Ascending aorta (tissue), 2 donors: Measurements from ENCODE around the gene HADHA. TPM values are rescaled to one million over a fixed set of nuclear protein-coding genes. Genes with fewer than 3 reads are reported as not detected.

ENCODE experiments used
- DNase-seq, 2 donors: peaks; one replicate each; pipeline ENCODE4 v3.0.0-alpha.2; 2019; ENCODE audit warnings: low spot score in 2 of 2
- H3K27ac ChIP-seq, 2 donors: fragments of 200-600 bp; sonication (generic); one replicate each; pipeline ENCODE4 v1.5.1; 2016 to 2017; ENCODE audit warnings: mild to moderate bottlenecking in 1 of 2
- H3K27me3 ChIP-seq: fragments of 200-600 bp; sonication (generic); one replicate; pipeline ENCODE4 v1.5.1; 2017
- H3K36me3 ChIP-seq, 2 donors: fragments of 200-600 bp; sonication (generic); one replicate each; pipeline ENCODE4 v1.5.1; 2016
- H3K4me1 ChIP-seq, 2 donors: fragments of 200-600 bp; sonication (generic); one replicate each; pipeline ENCODE4 v1.5.1; 2016 to 2017; ENCODE audit warnings: mild to moderate bottlenecking in 1 of 2
- H3K4me3 ChIP-seq, 2 donors: fragments of 200-600 bp; sonication (generic); one replicate each; pipeline ENCODE4 v1.5.1; 2016 to 2017; ENCODE audit warnings: mild to moderate bottlenecking in 1 of 2
- H3K9me3 ChIP-seq, 2 donors: fragments of 200-600 bp; sonication (generic); one replicate each; pipeline ENCODE4 v1.5.1; 2016
- intact Hi-C: fragments of 100-400 bp; cut with DNase I; formaldehyde crosslinking; loops from one replicate; pipeline ENCODE4 v1.15.1; 2023
- total RNA-seq: library from RNA; depleted of rRNA; stranded (reverse); fragments of >200 nt; gene quantifications from one replicate; pipeline ENCODE4 v1.1.0, GENCODE V29; 2016
- TF ChIP-seq, protein P1 (sequence below), 3 experiments: fragments of 200-600 bp in 2 of 3; fragments of 450-650 bp in 1 of 3; sonication (generic) in 2 of 3; IDR thresholded peaks; one replicate each; pipeline ENCODE4 v1.5.1; 2016 to 2019; ENCODE audit warnings: antibody characterized with exemption in 3 of 3, mild to moderate bottlenecking in 1 of 3, moderate library complexity in 1 of 3

HADHA gene
- total RNA-seq, 1 donor from 2014 or later, result 49.5 TPM

GRCh38 chr2:26217720-26218119 lies 26.7 kb downstream of the HADHA start:
- Histone ChIP-seq H3K27me3 (no peaks in the 10 kb centered on the region), H3K36me3 (peaks cover 52 to 60% of the 10 kb centered on the region in 2 donors), H3K4me3 (no peak overlapping the region), H3K4me1 (no peaks in the 10 kb centered on the region), H3K27ac (no peak overlapping the region), H3K9me3 (no peaks in the 10 kb centered on the region)
- DNase-seq, result no peak
- intact Hi-C loops, result no loop called here
- TF ChIP-seq, protein P1, sequence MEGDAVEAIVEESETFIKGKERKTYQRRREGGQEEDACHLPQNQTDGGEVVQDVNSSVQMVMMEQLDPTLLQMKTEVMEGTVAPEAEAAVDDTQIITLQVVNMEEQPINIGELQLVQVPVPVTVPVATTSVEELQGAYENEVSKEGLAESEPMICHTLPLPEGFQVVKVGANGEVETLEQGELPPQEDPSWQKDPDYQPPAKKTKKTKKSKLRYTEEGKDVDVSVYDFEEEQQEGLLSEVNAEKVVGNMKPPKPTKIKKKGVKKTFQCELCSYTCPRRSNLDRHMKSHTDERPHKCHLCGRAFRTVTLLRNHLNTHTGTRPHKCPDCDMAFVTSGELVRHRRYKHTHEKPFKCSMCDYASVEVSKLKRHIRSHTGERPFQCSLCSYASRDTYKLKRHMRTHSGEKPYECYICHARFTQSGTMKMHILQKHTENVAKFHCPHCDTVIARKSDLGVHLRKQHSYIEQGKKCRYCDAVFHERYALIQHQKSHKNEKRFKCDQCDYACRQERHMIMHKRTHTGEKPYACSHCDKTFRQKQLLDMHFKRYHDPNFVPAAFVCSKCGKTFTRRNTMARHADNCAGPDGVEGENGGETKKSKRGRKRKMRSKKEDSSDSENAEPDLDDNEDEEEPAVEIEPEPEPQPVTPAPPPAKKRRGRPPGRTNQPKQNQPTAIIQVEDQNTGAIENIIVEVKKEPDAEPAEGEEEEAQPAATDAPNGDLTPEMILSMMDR (IDR thresholded peaks at IDR 0.05), result no peak

DNA sequence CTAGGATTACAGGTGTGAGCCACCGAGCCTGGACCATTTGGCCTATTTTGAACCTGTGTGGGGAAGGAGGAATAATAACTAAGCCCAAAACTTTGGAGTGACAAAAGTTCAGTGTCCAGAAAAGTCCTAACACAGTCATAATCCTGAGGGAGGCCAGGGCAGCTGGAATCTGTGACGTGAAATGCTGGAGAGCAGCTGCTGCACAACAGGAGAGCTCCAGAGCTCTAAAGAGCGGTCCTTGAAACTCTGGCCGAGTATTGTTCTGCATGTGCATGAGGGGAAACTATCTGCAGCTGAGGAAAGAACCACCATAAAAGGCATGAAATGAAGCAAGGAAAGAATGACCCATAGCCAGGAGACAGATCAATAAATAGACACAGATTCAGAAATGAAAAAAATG lies 27.8 kb downstream of the HADHA start:
- no peak for DNase-seq
- Histone ChIP-seq H3K36me3 (peaks cover 55 to 67% of the 10 kb centered on the region in 2 donors), H3K4me1 (no peaks in the 10 kb centered on the region), H3K9me3 (no peaks in the 10 kb centered on the region), H3K27ac (no peak overlapping the region), H3K4me3 (no peak overlapping the region), H3K27me3 (no peaks in the 10 kb centered on the region)
- intact Hi-C loops, result no loop called here
- TF ChIP-seq, protein P1 (IDR thresholded peaks at IDR 0.05), result no peak

- Histone ChIP-seq H3K27ac (no peak overlapping the region), H3K27me3 (no peaks in the 10 kb centered on the region), H3K4me1 (no peaks in the 10 kb centered on the region), H3K9me3 (no peaks in the 10 kb centered on the region), H3K4me3 (no peak overlapping the region), H3K36me3 (peaks cover 55 to 67% of the 10 kb centered on the region in 2 donors)
- intact Hi-C loops, result no loop called here
- DNase-seq, result no peak
- TF ChIP-seq, protein P1 (IDR thresholded peaks at IDR 0.05), result no peak
Measured at GRCh38 chr2:26215833-26216232, 28.6 kb downstream of the HADHA start.

- TF ChIP-seq, protein P1 (IDR thresholded peaks at IDR 0.05), result no peak
- Histone ChIP-seq H3K9me3 (no peaks in the 10 kb centered on the region), H3K27me3 (no peaks in the 10 kb centered on the region), H3K27ac (no peak overlapping the region), H3K4me1 (no peaks in the 10 kb centered on the region), H3K36me3 (peaks cover 63 to 71% of the 10 kb centered on the region in 2 donors), H3K4me3 (no peak overlapping the region)
- intact Hi-C loops, result no loop called here
- no peak for DNase-seq
Measured at GRCh38 chr2:26214759-26215158, 29.7 kb downstream of the HADHA start.

GRCh38 chr2:26212011-26212410 lies 32.4 kb downstream of the HADHA start:
- TF ChIP-seq, protein P1 (IDR thresholded peaks at IDR 0.05), result no peak
- H3K9me3 ChIP-seq, result no peaks in the 10 kb centered on the region
- no peaks in the 10 kb centered on the region for H3K27me3 ChIP-seq
- H3K27ac ChIP-seq, result no peak overlapping the region
- intact Hi-C loops, result no loop called here
- H3K4me1 ChIP-seq, result no peaks in the 10 kb centered on the region
- no peak for DNase-seq
- H3K36me3 ChIP-seq, result peaks cover 61 to 77% of the 10 kb centered on the region in 2 donors
- no peak overlapping the region for H3K4me3 ChIP-seq

DNA sequence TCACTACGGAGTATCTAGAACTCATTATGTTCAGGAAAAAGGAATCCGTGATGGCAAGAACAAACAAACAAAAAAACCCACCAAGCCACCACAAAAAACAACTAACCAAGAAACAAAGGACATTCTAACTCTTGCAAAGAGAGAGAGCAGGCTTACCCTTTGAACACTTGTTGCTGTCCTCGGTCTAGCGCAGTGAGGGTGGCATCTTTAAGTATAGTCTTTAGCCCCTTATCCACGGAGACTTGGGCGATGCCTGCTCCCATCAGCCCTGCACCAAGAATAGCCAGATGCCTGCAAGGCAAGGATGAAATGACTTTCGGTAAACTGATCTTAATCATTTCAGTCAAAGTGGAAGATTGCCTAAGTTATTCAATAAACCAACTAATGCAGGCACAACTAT lies 40.5 kb downstream of the HADHA start:
- Histone ChIP-seq H3K4me1 (no peaks in the 10 kb centered on the region), H3K4me3 (no peak overlapping the region), H3K27ac (no peak overlapping the region), H3K27me3 (no peaks in the 10 kb centered on the region), H3K36me3 (peaks cover 54 to 76% of the 10 kb centered on the region in 2 donors), H3K9me3 (no peaks in the 10 kb centered on the region)
- intact Hi-C loops, result no loop called here
- TF ChIP-seq, protein P1 (IDR thresholded peaks at IDR 0.05), result no peak
- DNase-seq, result no peak
